ENCODE data around the gene CFTR. TPM values are rescaled to one million over a fixed set of nuclear protein-coding genes. Genes with fewer than 3 reads are reported as not detected.

Gene CFTR
- total and polyA plus RNA-seq, 9 donors, result 0.12 to 2.4 (median 0.71) TPM; not detected in 3

- no peak overlapping the region for H3K27ac ChIP-seq
- TF ChIP-seq CTCF (IDR thresholded peaks at IDR 0.05) (no peak), POLR2A (IDR thresholded peaks at IDR 0.05) (no peak), EP300 (IDR thresholded peaks at IDR 0.05) (no peak)
- 82 to 86% (median 83%) methylated on average over 2 of the region's 2 CpGs for WGBS, 3 donors
- intact Hi-C loops (cut with DNase I), result no loop called here
- H3K9me3 ChIP-seq, result no peaks in the 10 kb centered on the region
- H3K4me1 ChIP-seq (ENCODE audit: insufficient read depth), result no peaks in the 10 kb centered on the region
- H3K36me3 ChIP-seq, result no peaks in the 10 kb centered on the region
- no peaks in the 10 kb centered on the region for H3K27me3 ChIP-seq
- no peak overlapping the region for H3K4me3 ChIP-seq
- DNase-seq, result no peak
Measured at GRCh38 chr7:117661328-117661727, 181.5 kb downstream of the CFTR start.

- intact Hi-C loops (cut with DNase I), result no loop called here
- H3K9me3 ChIP-seq, result no peaks in the 10 kb centered on the region
- H3K4me3 ChIP-seq, result no peak overlapping the region
- DNase-seq, result no peak
- no peaks in the 10 kb centered on the region for H3K4me1 ChIP-seq (ENCODE audit: insufficient read depth)
- TF ChIP-seq POLR2A (IDR thresholded peaks at IDR 0.05) (no peak), CTCF (IDR thresholded peaks at IDR 0.05) (no peak), EP300 (IDR thresholded peaks at IDR 0.05) (no peak)
- no peak overlapping the region for H3K27ac ChIP-seq
- H3K27me3 ChIP-seq, result no peaks in the 10 kb centered on the region
- WGBS, 3 donors, result 84 to 88% (median 88%) methylated on average over 3 of the region's 3 CpGs
- H3K36me3 ChIP-seq, result no peaks in the 10 kb centered on the region
Measured at GRCh38 chr7:117664047-117664446, 184.2 kb downstream of the CFTR start.

GRCh38 chr7:117665368-117665767, 185.5 kb downstream of the CFTR start:
- no peak for DNase-seq
- Histone ChIP-seq H3K27me3 (no peaks in the 10 kb centered on the region), H3K4me3 (no peak overlapping the region), H3K9me3 (no peaks in the 10 kb centered on the region), H3K36me3 (no peaks in the 10 kb centered on the region), H3K27ac (no peak overlapping the region), H3K4me1 (ENCODE audit: insufficient read depth) (no peaks in the 10 kb centered on the region)
- no peak for TF ChIP-seq CTCF (IDR thresholded peaks at IDR 0.05)
- TF ChIP-seq EP300 (IDR thresholded peaks at IDR 0.05), result no peak
- TF ChIP-seq POLR2A (IDR thresholded peaks at IDR 0.05), result no peak
- intact Hi-C loops (cut with DNase I), result no loop called here

- intact Hi-C loops (cut with DNase I), result no loop called here
- WGBS, 3 donors, result 38 to 87% (median 46%) methylated on average over 1 of the region's 1 CpG
- H3K4me3 ChIP-seq, result no peak overlapping the region
- H3K4me1 ChIP-seq (ENCODE audit: insufficient read depth), result no peaks in the 10 kb centered on the region
- H3K27ac ChIP-seq, result no peak overlapping the region
- H3K9me3 ChIP-seq, result no peaks in the 10 kb centered on the region
- H3K36me3 ChIP-seq, result no peaks in the 10 kb centered on the region
- no peak for DNase-seq
- TF ChIP-seq POLR2A (IDR thresholded peaks at IDR 0.05) (no peak), EP300 (IDR thresholded peaks at IDR 0.05) (no peak), CTCF (IDR thresholded peaks at IDR 0.05) (no peak)
- no peaks in the 10 kb centered on the region for H3K27me3 ChIP-seq
Measured at GRCh38 chr7:117666031-117666430, 186.2 kb downstream of the CFTR start.

GRCh38 chr7:117666689-117667088, 186.9 kb downstream of the CFTR start:
- Histone ChIP-seq H3K27ac (no peak overlapping the region), H3K9me3 (no peaks in the 10 kb centered on the region), H3K4me1 (ENCODE audit: insufficient read depth) (no peaks in the 10 kb centered on the region), H3K4me3 (no peak overlapping the region), H3K36me3 (no peaks in the 10 kb centered on the region), H3K27me3 (no peaks in the 10 kb centered on the region)
- intact Hi-C loops (cut with DNase I), result no loop called here
- WGBS, 3 donors, result 88 to 91% (median 90%) methylated on average over 6 of the region's 6 CpGs
- no peak for DNase-seq
- TF ChIP-seq CTCF (IDR thresholded peaks at IDR 0.05) (no peak), EP300 (IDR thresholded peaks at IDR 0.05) (no peak), POLR2A (IDR thresholded peaks at IDR 0.05) (no peak)

All from ovary (tissue), 9 donors.